OCI-LY7 (cell line): ENCODE data around the gene R3HDM4. TPM values are rescaled to one million over a fixed set of nuclear protein-coding genes. Genes with fewer than 3 reads are reported as not detected.
"Not testable (repeated sequence)": the region's sequence is repeated elsewhere in the genome, so short reads cannot be mapped to it uniquely, and the experiment has no call there.

Experiments
- BruUV-seq: library from RNA; stranded (reverse); fragments of 400-500 nt; replicated peaks from 2 replicates; lab custom pipeline; 2021; lab: Mats Ljungman, UMichigan
- CTCF ChIA-PET: fragments of 300-600 bp; sonication (Branson Sonifier 250); formaldehyde crosslinking; loops from one replicate; lab custom pipeline; 2022; ENCODE audit warnings: antibody characterized with exemption; ENCODE audit not compliant: unreplicated experiment; lab: Charles Lee
- POLR2A ChIA-PET: fragments of 300-600 bp; sonication (Branson Sonifier 250); formaldehyde crosslinking; loops from one replicate; lab custom pipeline; 2022; ENCODE audit warnings: antibody characterized with exemption; lab: Charles Lee
- DNase-seq: peaks from one replicate; pipeline ENCODE4 v3.0.0-alpha.2; 2015; ENCODE audit warnings: low spot score
- H2AFZ ChIP-seq: fragments of 200-600 bp; sonication (generic), shearing (Covaris generic); 2 replicates; pipeline ENCODE4 v1.6.1; 2014; ENCODE audit warnings: mild to moderate bottlenecking, antibody characterized with exemption, low read length, moderate library complexity
- H3K27ac ChIP-seq: fragments of 200-600 bp; sonication (generic); 2 replicates; pipeline ENCODE4 v1.5.1; 2014; ENCODE audit warnings: mixed run types, low read depth, mild to moderate bottlenecking, moderate library complexity, low read length, inconsistent platforms; ENCODE audit not compliant: poor library complexity, severe bottlenecking
- H3K36me3 ChIP-seq: fragments of 200-600 bp; sonication (generic); 2 replicates; pipeline ENCODE4 v1.6.1; 2014; ENCODE audit warnings: mild to moderate bottlenecking, antibody characterized with exemption, low read length, moderate library complexity, mixed read lengths; ENCODE audit not compliant: insufficient read depth
- H3K4me1 ChIP-seq: fragments of 200-600 bp; sonication (generic); 2 replicates; pipeline ENCODE4 v1.5.1; 2014; ENCODE audit warnings: mild to moderate bottlenecking, low read length; ENCODE audit not compliant: insufficient read depth, poor library complexity, severe bottlenecking
- H3K4me2 ChIP-seq: fragments of 200-600 bp; sonication (generic); 2 replicates; pipeline ENCODE4 v1.6.1; 2014; ENCODE audit warnings: mild to moderate bottlenecking, low read length
- H3K4me3 ChIP-seq: fragments of 200-600 bp; sonication (generic); 2 replicates; pipeline ENCODE4 v1.5.1; 2014; ENCODE audit warnings: mild to moderate bottlenecking, low read depth, low read length; ENCODE audit not compliant: poor library complexity, severe bottlenecking
- H3K79me2 ChIP-seq: fragments of 200-600 bp; sonication (generic); 2 replicates; pipeline ENCODE4 v1.6.1; 2016; ENCODE audit warnings: low read depth, mild to moderate bottlenecking, low read length, moderate library complexity, mixed read lengths; ENCODE audit not compliant: insufficient read depth
- H3K9me2 ChIP-seq: fragments of 200-600 bp; sonication (generic); 2 replicates; pipeline ENCODE4 v1.6.1; 2016; ENCODE audit warnings: mild to moderate bottlenecking, low read length, mixed read lengths; ENCODE audit not compliant: insufficient read depth
- H3K9me3 ChIP-seq: fragments of 200-600 bp; sonication (generic); 2 replicates; pipeline ENCODE4 v1.6.1; 2014; ENCODE audit warnings: mild to moderate bottlenecking, mixed run types, low read length, mixed read lengths
- H4K20me1 ChIP-seq: fragments of 200-600 bp; sonication (generic); 2 replicates; pipeline ENCODE4 v1.6.1; 2014; ENCODE audit warnings: mild to moderate bottlenecking, antibody characterized with exemption, low read length, moderate library complexity, mixed read lengths; ENCODE audit not compliant: insufficient read depth
- CTCF ChIP-seq: fragments of 200-600 bp; sonication (generic); conservative IDR thresholded peaks from 2 replicates; pipeline ENCODE4 v1.5.1; 2014; ENCODE audit warnings: mild to moderate bottlenecking, antibody characterized with exemption, low read length, moderate library complexity, mixed read lengths
- EZH2phosphoT487 ChIP-seq: fragments of 200-600 bp; sonication (generic); IDR thresholded peaks from 2 replicates; pipeline ENCODE4 v1.6.1; 2018; ENCODE audit warnings: low read depth, borderline replicate concordance, mild to moderate bottlenecking, mixed run types, antibody characterized with exemption, low read length, moderate library complexity, mixed read lengths
- intact Hi-C: fragments of 100-400 bp; cut with micrococcal nuclease; formaldehyde crosslinking; loops from one replicate; pipeline ENCODE4 v1.10.0; 2022; ENCODE audit not compliant: unreplicated experiment
- small RNA-seq: library from RNA; depleted of rRNA; stranded (forward); fragments of <200 nt; gene quantifications from one replicate; pipeline ENCODE3, GENCODE V24; 2014
- total RNA-seq, 2 experiments: library from RNA; depleted of rRNA in 1 of 2; stranded (reverse); fragments of >200 nt in 1 of 2; shearing (Covaris generic) in 1 of 2; gene quantifications; 2 replicates each; pipeline ENCODE4 v1.2.3, GENCODE V29; 2014 to 2022

The R3HDM4 gene
- total RNA-seq, 2 experiments from 2014 or later: 43.5 to 64.9 TPM

- POLR2A ChIA-PET: no interaction called here
- H3K27ac ChIP-seq: no peak overlapping the region
Measured at GRCh38 chr19:850221-850978, 62.6 kb downstream of the R3HDM4 start.

GRCh38 chr19:849195-849594 lies 63.8 kb downstream of the R3HDM4 start:
- H2AFZ ChIP-seq, H3K27ac ChIP-seq, H3K4me3 ChIP-seq, intact Hi-C loops, H3K9me3 ChIP-seq, H3K79me2 ChIP-seq, H3K36me3 ChIP-seq, CTCF ChIA-PET, POLR2A ChIA-PET, H3K9me2 ChIP-seq, H3K4me2 ChIP-seq, BruUV-seq, H4K20me1 ChIP-seq, DNase-seq: not testable (repeated sequence)
- H3K4me1 ChIP-seq: peaks cover 13% of the 10 kb centered on the region

More at GRCh38 chr19:850221-850978, 62.6 kb downstream of the R3HDM4 start:
- H3K79me2 ChIP-seq: no peaks in the 10 kb centered on the region
- H3K36me3 ChIP-seq: no peaks in the 10 kb centered on the region
- no peak overlapping the region for H3K4me3 ChIP-seq
- no peaks in the 10 kb centered on the region for H3K9me3 ChIP-seq
- no peak overlapping the region for H3K4me2 ChIP-seq
- H4K20me1 ChIP-seq: no peaks in the 10 kb centered on the region; the same call in 1 of the 2 replicates
- H3K9me2 ChIP-seq: no peaks in the 10 kb centered on the region
- peaks cover 5% of the 10 kb centered on the region for H3K4me1 ChIP-seq
- no peak for DNase-seq
- no TSS peak for BruUV-seq
- no peak overlapping the region for H2AFZ ChIP-seq
- intact Hi-C loops: no loop called here
- TF ChIP-seq CTCF: no peak
- TF ChIP-seq EZH2phosphoT487: no peak
- CTCF ChIA-PET: no interaction called here

- CTCF ChIA-PET: no interaction called here
- intact Hi-C loops: no loop called here
Measured at GRCh38 chr19:848386-848921, 64.6 kb downstream of the R3HDM4 start.

More at GRCh38 chr19:848386-848921, 64.6 kb downstream of the R3HDM4 start:
- Histone ChIP-seq H3K4me2 (no peak overlapping the region), H2AFZ (no peak overlapping the region), H3K9me3 (no peaks in the 10 kb centered on the region), H3K27ac (no peak overlapping the region), H3K79me2 (no peaks in the 10 kb centered on the region), H3K4me3 (no peak overlapping the region), H3K36me3 (no peaks in the 10 kb centered on the region), H4K20me1 (no peaks in the 10 kb centered on the region; the same call in 1 of the 2 replicates), H3K9me2 (no peaks in the 10 kb centered on the region), H3K4me1 (peaks cover 13% of the 10 kb centered on the region)
- no peak for DNase-seq
- TF ChIP-seq EZH2phosphoT487 (no peak), CTCF (no peak)
- POLR2A ChIA-PET: no interaction called here
- no TSS peak for BruUV-seq

Small RNA genes within 50 kb of the gene (small RNA-seq; reads per million reads assigned to genes)
- gene RNU6-9: 0.16 reads per million

Other genes starting within 250 kb of the R3HDM4 start
- gene FSTL3, start 236.8 kb downstream of the R3HDM4 start, total RNA-seq (2014; rRNA removed; shearing (Covaris generic)): 3.4 and 5.7 TPM in 2 replicates
- 6.5 and 7.3 TPM in 2 replicates for gene FSTL3, start 236.8 kb downstream of the R3HDM4 start, total RNA-seq (2022)
- not detected in 2 replicates for gene PRSS57, start 217.8 kb downstream of the R3HDM4 start, total RNA-seq (2014; rRNA removed; shearing (Covaris generic))
- gene PRSS57, start 217.8 kb downstream of the R3HDM4 start, total RNA-seq (2022): not detected in 2 replicates
- gene PALM, start 204.3 kb downstream of the R3HDM4 start, total RNA-seq (2014; rRNA removed; shearing (Covaris generic)): 1.4 TPM in 1 of 2 replicates, not detected in the other
- gene PALM, start 204.3 kb downstream of the R3HDM4 start, total RNA-seq (2022): 0.42 and 1.2 TPM in 2 replicates
- gene MISP, start 162.1 kb downstream of the R3HDM4 start, total RNA-seq (2014; rRNA removed; shearing (Covaris generic)): not detected in 2 replicates
- 0.23 TPM in 1 of 2 replicates, not detected in the other for gene MISP, start 162.1 kb downstream of the R3HDM4 start, total RNA-seq (2022)
- gene PTBP1, start 115.8 kb downstream of the R3HDM4 start, total RNA-seq (2014; rRNA removed; shearing (Covaris generic)): 284 and 315 TPM in 2 replicates
- 468 and 479 TPM in 2 replicates for gene PTBP1, start 115.8 kb downstream of the R3HDM4 start, total RNA-seq (2022)
- not detected in 2 replicates for gene PLPPR3, start 91.3 kb downstream of the R3HDM4 start, total RNA-seq (2014; rRNA removed; shearing (Covaris generic))
- gene PLPPR3, start 91.3 kb downstream of the R3HDM4 start, total RNA-seq (2022): not detected in 2 replicates
- gene AZU1, start 85.4 kb downstream of the R3HDM4 start, total RNA-seq (2014; rRNA removed; shearing (Covaris generic)): not detected in 2 replicates
- gene AZU1, start 85.4 kb downstream of the R3HDM4 start, total RNA-seq (2022): not detected in 2 replicates
- not detected in 2 replicates for gene PRTN3, start 72.2 kb downstream of the R3HDM4 start, total RNA-seq (2014; rRNA removed; shearing (Covaris generic))
- not detected in 2 replicates for gene PRTN3, start 72.2 kb downstream of the R3HDM4 start, total RNA-seq (2022)
- not detected in 2 replicates for gene ELANE, start 60.9 kb downstream of the R3HDM4 start, total RNA-seq (2014; rRNA removed; shearing (Covaris generic))
- gene ELANE, start 60.9 kb downstream of the R3HDM4 start, total RNA-seq (2022): not detected in 2 replicates
- 0.35 TPM in 1 of 2 replicates, not detected in the other for gene CFD, start 53.6 kb downstream of the R3HDM4 start, total RNA-seq (2014; rRNA removed; shearing (Covaris generic))
- not detected in 2 replicates for gene CFD, start 53.6 kb downstream of the R3HDM4 start, total RNA-seq (2022)
- gene MED16, start 20.0 kb downstream of the R3HDM4 start, total RNA-seq (2014; rRNA removed; shearing (Covaris generic)): 12.9 and 19.1 TPM in 2 replicates
- 54.3 and 61.4 TPM in 2 replicates for gene MED16, start 20.0 kb downstream of the R3HDM4 start, total RNA-seq (2022)
- gene RNU6-9, start 19.7 kb downstream of the R3HDM4 start, total RNA-seq (2014; rRNA removed; shearing (Covaris generic)): not detected in 2 replicates
- not detected in 2 replicates for gene RNU6-9, start 19.7 kb downstream of the R3HDM4 start, total RNA-seq (2022)
- gene KISS1R, start 4.1 kb upstream of the R3HDM4 start, total RNA-seq (2014; rRNA removed; shearing (Covaris generic)): not detected in 2 replicates
- not detected in 2 replicates for gene KISS1R, start 4.1 kb upstream of the R3HDM4 start, total RNA-seq (2022)
- 7.9 and 9.9 TPM in 2 replicates for gene ARID3A, start 12.8 kb upstream of the R3HDM4 start, total RNA-seq (2014; rRNA removed; shearing (Covaris generic))
- 21.6 and 23.5 TPM in 2 replicates for gene ARID3A, start 12.8 kb upstream of the R3HDM4 start, total RNA-seq (2022)
- 61.6 and 74.7 TPM in 2 replicates for gene WDR18, start 71.1 kb upstream of the R3HDM4 start, total RNA-seq (2014; rRNA removed; shearing (Covaris generic))
- gene WDR18, start 71.1 kb upstream of the R3HDM4 start, total RNA-seq (2022): 38.4 and 51.4 TPM in 2 replicates
- gene GRIN3B, start 87.2 kb upstream of the R3HDM4 start, total RNA-seq (2014; rRNA removed; shearing (Covaris generic)): 0.05 TPM in 1 of 2 replicates, not detected in the other
- not detected in 2 replicates for gene GRIN3B, start 87.2 kb upstream of the R3HDM4 start, total RNA-seq (2022)
- 131 and 169 TPM in 2 replicates for gene TMEM259, start 107.9 kb upstream of the R3HDM4 start, total RNA-seq (2014; rRNA removed; shearing (Covaris generic))
- gene TMEM259, start 107.9 kb upstream of the R3HDM4 start, total RNA-seq (2022): 195 and 204 TPM in 2 replicates
- not detected in 2 replicates for gene RNU6-2, start 108.3 kb upstream of the R3HDM4 start, total RNA-seq (2014; rRNA removed; shearing (Covaris generic))
- not detected in 2 replicates for gene RNU6-2, start 108.3 kb upstream of the R3HDM4 start, total RNA-seq (2022)
- gene CNN2, start 113.4 kb upstream of the R3HDM4 start, total RNA-seq (2014; rRNA removed; shearing (Covaris generic)): 51.5 and 73.7 TPM in 2 replicates
- gene CNN2, start 113.4 kb upstream of the R3HDM4 start, total RNA-seq (2022): 126 and 127 TPM in 2 replicates
- gene ABCA7, start 126.9 kb upstream of the R3HDM4 start, total RNA-seq (2014; rRNA removed; shearing (Covaris generic)): 22.5 and 43.3 TPM in 2 replicates
- gene ABCA7, start 126.9 kb upstream of the R3HDM4 start, total RNA-seq (2022): 66.6 and 74.4 TPM in 2 replicates
- gene ARHGAP45, start 153.9 kb upstream of the R3HDM4 start, total RNA-seq (2014; rRNA removed; shearing (Covaris generic)): 132 and 135 TPM in 2 replicates
- gene ARHGAP45, start 153.9 kb upstream of the R3HDM4 start, total RNA-seq (2022): 138 and 143 TPM in 2 replicates
- 153 and 165 TPM in 2 replicates for gene POLR2E, start 182.2 kb upstream of the R3HDM4 start, total RNA-seq (2014; rRNA removed; shearing (Covaris generic))
- 160 and 193 TPM in 2 replicates for gene POLR2E, start 182.2 kb upstream of the R3HDM4 start, total RNA-seq (2022)
- 184 and 203 TPM in 2 replicates for gene GPX4, start 190.8 kb upstream of the R3HDM4 start, total RNA-seq (2014; rRNA removed; shearing (Covaris generic))
- 148 and 156 TPM in 2 replicates for gene GPX4, start 190.8 kb upstream of the R3HDM4 start, total RNA-seq (2022)